ENCODE measurements around the gene COL7A1. TPM values are rescaled to one million over a fixed set of nuclear protein-coding genes. Genes with fewer than 3 reads are reported as not detected.

COL7A1 gene
- polyA plus RNA-seq, 1 of the 3 experiments (the other 2 are of a cell fraction): 10.8 TPM

DNA sequence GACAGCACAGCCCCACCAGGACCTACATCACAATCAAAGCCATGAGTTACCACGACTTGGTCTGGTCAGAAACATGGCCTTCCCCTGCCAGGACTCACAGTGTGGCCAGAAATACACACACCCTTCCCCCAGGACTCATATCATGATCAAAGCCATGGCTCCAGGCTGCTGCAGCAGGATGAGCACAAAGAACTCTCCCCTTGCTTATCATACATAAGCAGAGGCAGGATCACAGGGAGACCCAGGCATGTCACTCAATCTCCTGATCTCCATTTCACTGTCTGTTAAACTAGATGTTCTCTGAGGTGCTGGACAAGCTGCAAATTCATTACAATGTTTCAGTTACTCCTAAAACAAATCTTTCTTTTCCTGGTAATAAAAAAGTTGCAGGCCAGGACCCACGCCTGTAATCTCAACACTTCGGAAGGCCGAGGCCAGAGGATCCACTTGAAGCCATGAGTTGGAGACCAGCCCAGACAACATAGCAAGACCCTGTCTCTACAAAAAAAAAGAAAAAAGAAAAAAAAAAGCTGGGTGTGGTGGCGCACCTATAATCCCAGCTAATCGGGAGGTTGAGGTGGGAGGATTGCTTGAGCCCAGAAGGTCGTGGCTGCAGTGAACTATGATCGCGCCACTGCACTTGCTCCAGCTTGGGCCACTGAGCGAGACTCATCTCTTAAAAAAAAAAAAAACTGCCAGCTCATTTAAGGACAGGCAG is 39.7 kb downstream of the COL7A1 start:
- no peaks in the 10 kb centered on the region for H3K36me3 ChIP-seq (replicated peaks in 1 of 2; ENCODE audit: control insufficient read depth in 1 of 2, insufficient read depth in 2 of 2, low read length in 1 of 2)
- no peaks in the 10 kb centered on the region for H3K9me3 ChIP-seq
- no peaks in the 10 kb centered on the region for H4K20me1 ChIP-seq (ENCODE audit: insufficient read depth)
- H3K79me2 ChIP-seq (ENCODE audit: insufficient read depth): peaks cover 15% of the 10 kb centered on the region; the same call in 1 of the 2 replicates
- peak overlapping the region; percentile 87 for H3K4me2 ChIP-seq
- WGBS (ENCODE audit: low lambda C conversion rate): 95% methylated on average over 10 of the region's 10 CpGs
- ChIA-PET POLR2A (no interaction called here), CTCF (interaction anchor here (0.6 to 12.6 kb wide), 7 partner anchors 10 to 155 kb away, joined by 3 to 136 read pairs (median 5); partner anchors contain the start of genes SLC26A6 and UQCRC1)
- H2AFZ ChIP-seq (ENCODE audit: low read depth): no peak overlapping the region
- no peak for DNase-seq
- H3K27me3 ChIP-seq (ENCODE audit: insufficient read depth): no peaks in the 10 kb centered on the region
- peaks cover 12% of the 10 kb centered on the region for H3F3A ChIP-seq (replicated peaks; ENCODE audit: insufficient read depth)
- H3K27ac ChIP-seq (ENCODE audit: low read depth in 2 of 2, low read length in 1 of 2): no peak overlapping the region; a peak in 1 of 4 replicates
- TF ChIP-seq FOSL2 (IDR thresholded peaks at IDR 0.05; ENCODE audit: borderline replicate concordance, low read depth): no peak
- TF ChIP-seq, protein P1, sequence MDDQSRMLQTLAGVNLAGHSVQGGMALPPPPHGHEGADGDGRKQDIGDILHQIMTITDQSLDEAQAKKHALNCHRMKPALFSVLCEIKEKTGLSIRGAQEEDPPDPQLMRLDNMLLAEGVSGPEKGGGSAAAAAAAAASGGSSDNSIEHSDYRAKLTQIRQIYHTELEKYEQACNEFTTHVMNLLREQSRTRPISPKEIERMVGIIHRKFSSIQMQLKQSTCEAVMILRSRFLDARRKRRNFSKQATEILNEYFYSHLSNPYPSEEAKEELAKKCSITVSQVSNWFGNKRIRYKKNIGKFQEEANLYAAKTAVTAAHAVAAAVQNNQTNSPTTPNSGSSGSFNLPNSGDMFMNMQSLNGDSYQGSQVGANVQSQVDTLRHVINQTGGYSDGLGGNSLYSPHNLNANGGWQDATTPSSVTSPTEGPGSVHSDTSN (IDR thresholded peaks at IDR 0.05): no peak
- no peak for TF ChIP-seq FOXJ3 (CRISPR knock-in tag; IDR thresholded peaks at IDR 0.05)
- TF ChIP-seq SMC3 (IDR thresholded peaks at IDR 0.05; ENCODE audit: low read depth, low read length): no peak
- TF ChIP-seq, protein P2, sequence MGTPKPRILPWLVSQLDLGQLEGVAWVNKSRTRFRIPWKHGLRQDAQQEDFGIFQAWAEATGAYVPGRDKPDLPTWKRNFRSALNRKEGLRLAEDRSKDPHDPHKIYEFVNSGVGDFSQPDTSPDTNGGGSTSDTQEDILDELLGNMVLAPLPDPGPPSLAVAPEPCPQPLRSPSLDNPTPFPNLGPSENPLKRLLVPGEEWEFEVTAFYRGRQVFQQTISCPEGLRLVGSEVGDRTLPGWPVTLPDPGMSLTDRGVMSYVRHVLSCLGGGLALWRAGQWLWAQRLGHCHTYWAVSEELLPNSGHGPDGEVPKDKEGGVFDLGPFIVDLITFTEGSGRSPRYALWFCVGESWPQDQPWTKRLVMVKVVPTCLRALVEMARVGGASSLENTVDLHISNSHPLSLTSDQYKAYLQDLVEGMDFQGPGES (IDR thresholded peaks at IDR 0.05; ENCODE audit: low read depth, low read length): no peak
- TF ChIP-seq CHD2 (IDR thresholded peaks at IDR 0.05; ENCODE audit: low read length, partially characterized antibody): no peak
- no peak for TF ChIP-seq NRF1 (IDR thresholded peaks at IDR 0.05; ENCODE audit: low read depth, low read length)
- TF ChIP-seq RFX5 (IDR thresholded peaks at IDR 0.05; ENCODE audit: low read length): no peak
- no peak for TF ChIP-seq SIN3A (IDR thresholded peaks at IDR 0.05; ENCODE audit: borderline replicate concordance, low read depth, low read length)
- TF ChIP-seq FOXM1 (IDR thresholded peaks at IDR 0.05; ENCODE audit: low read depth): no peak
- no peaks in the 10 kb centered on the region for H3K9me2 ChIP-seq
- H3K4me1 ChIP-seq (ENCODE audit: control insufficient read depth in 1 of 2, insufficient read depth in 2 of 2, low read depth in 1 of 2, low read length in 1 of 2): peaks cover 19 to 45% of the 10 kb centered on the region in 2 experiments; a peak in 3 of 4 replicates
- H3K9ac ChIP-seq: peak overlapping the region; percentile 21; the same call in 1 of the 2 replicates
- peak overlapping the region in 1 of 2 experiments; percentile 77; a peak in 3 of 4 replicates for H3K4me3 ChIP-seq (ENCODE audit: low read depth in 2 of 2, low read length in 1 of 2)

DNA sequence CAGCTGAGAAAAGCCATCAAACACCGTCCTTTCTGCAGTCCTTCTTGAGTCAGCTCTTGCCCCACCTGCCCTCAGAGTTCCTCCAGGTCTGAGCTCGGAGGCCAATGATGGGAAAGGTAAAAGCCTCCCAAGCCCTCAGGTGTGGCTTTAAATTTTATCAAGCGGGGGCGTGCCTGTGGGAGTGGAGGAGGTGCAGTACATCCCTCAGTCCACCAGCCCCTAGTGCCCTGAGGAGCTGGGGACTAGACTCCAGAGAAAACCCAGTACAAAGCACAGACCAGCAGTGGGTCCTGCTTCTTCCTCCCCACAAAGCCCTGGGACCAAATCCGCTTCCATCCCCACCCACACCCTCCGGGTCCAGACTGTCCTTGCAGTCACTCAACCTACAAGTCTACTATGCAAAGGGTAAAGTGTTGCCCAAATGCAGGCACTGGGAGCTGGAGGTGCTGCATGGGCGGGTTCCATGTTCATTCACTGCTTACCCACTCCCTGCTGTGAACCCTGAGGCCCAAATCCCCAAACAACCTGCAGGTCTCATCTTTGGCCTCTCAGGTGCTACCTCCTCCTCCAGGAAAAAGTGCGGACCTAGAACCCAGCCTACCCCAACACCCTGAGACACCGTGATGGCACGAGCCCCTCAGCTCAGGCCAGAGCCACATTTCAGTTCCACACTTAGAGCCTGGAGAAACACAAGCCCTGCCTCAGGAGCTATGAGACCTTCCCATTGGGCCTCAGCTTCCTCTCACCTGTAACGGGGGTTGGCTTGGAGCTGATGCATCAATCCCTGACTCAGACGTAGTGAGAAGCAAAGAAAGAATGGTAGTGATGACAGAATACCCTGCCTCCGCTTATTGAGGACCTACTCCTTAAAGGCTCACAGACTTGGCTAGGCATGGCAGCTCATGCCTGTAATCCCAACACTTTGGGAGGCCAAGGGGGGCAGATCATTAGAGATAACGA is 41.0 kb downstream of the COL7A1 start:
- Histone ChIP-seq H3K79me2 (ENCODE audit: insufficient read depth) (peaks cover 15% of the 10 kb centered on the region; the same call in 1 of the 2 replicates), H4K20me1 (ENCODE audit: insufficient read depth) (no peaks in the 10 kb centered on the region), H3K9me3 (no peaks in the 10 kb centered on the region), H3K9me2 (no peaks in the 10 kb centered on the region), H3K4me1 (ENCODE audit: control insufficient read depth in 1 of 2, insufficient read depth in 2 of 2, low read depth in 1 of 2, low read length in 1 of 2) (peaks cover 14 to 32% of the 10 kb centered on the region in 2 experiments; a peak in 3 of 4 replicates), H3K9ac (no peak overlapping the region), H3K4me2 (no peak overlapping the region; the same call in 1 of the 2 replicates), H2AFZ (ENCODE audit: low read depth) (no peak overlapping the region), H3F3A (replicated peaks; ENCODE audit: insufficient read depth) (peaks cover 9% of the 10 kb centered on the region), H3K27me3 (ENCODE audit: insufficient read depth) (no peaks in the 10 kb centered on the region), H3K27ac (ENCODE audit: low read depth in 2 of 2, low read length in 1 of 2) (no peak overlapping the region), H3K36me3 (replicated peaks in 1 of 2; ENCODE audit: control insufficient read depth in 1 of 2, insufficient read depth in 2 of 2, low read length in 1 of 2) (no peaks in the 10 kb centered on the region), H3K4me3 (ENCODE audit: low read depth in 2 of 2, low read length in 1 of 2) (no peak overlapping the region)
- CTCF ChIA-PET: interaction anchor here (0.6 to 12.6 kb wide), 6 partner anchors 9 to 786 kb away, joined by 3 to 136 read pairs (median 7); partner anchors contain the start of gene USP4
- POLR2A ChIA-PET: no interaction called here
- WGBS (ENCODE audit: low lambda C conversion rate): 83% methylated on average over 9 of the region's 14 CpGs
- TF ChIP-seq CHD2 (IDR thresholded peaks at IDR 0.05; ENCODE audit: low read length, partially characterized antibody) (no peak), SMC3 (IDR thresholded peaks at IDR 0.05; ENCODE audit: low read depth, low read length) (no peak), JUND (IDR thresholded peaks at IDR 0.05) (no peak), TCF12 (IDR thresholded peaks at IDR 0.05) (no peak), RFX5 (IDR thresholded peaks at IDR 0.05; ENCODE audit: low read length) (no peak), NFIC (IDR thresholded peaks at IDR 0.05; ENCODE audit: borderline replicate concordance) (no peak), YY1 (IDR thresholded peaks at IDR 0.05; ENCODE audit: low read depth) (no peak), RXRA (IDR thresholded peaks at IDR 0.05; ENCODE audit: borderline replicate concordance, low read depth) (no peak), EZH2phosphoT487 (IDR thresholded peaks at IDR 0.05; ENCODE audit: borderline replicate concordance, low read depth) (no peak), EP300 (IDR thresholded peaks at IDR 0.05; ENCODE audit: borderline replicate concordance in 1 of 2, low read depth in 1 of 2, low read length in 1 of 2) (no peak), FOXM1 (IDR thresholded peaks at IDR 0.05; ENCODE audit: low read depth) (no peak), ELF1 (IDR thresholded peaks at IDR 0.05) (no peak)
- TF ChIP-seq, protein P2 (IDR thresholded peaks at IDR 0.05; ENCODE audit: low read depth, low read length): no peak
- DNase-seq: no peak

Data from SK-N-SH (cell line).